Measurements from ENCODE around the gene PPP2CA. TPM values are rescaled to one million over a fixed set of nuclear protein-coding genes. Genes with fewer than 3 reads are reported as not detected.
A peak's percentile ranks its signal among the peaks of the same experiment; 100 is the strongest.
"Not testable (repeated sequence)": the region's sequence is repeated elsewhere in the genome, so short reads cannot be mapped to it uniquely, and the experiment has no call there.

PPP2CA gene
- total RNA-seq, 1 donor from 2014 or later: 144 TPM

- ATAC-seq: peak; percentile 75
These were observed 19.3 kb upstream of the PPP2CA start for GRCh38 chr5:134245101-134245604.

DNA sequence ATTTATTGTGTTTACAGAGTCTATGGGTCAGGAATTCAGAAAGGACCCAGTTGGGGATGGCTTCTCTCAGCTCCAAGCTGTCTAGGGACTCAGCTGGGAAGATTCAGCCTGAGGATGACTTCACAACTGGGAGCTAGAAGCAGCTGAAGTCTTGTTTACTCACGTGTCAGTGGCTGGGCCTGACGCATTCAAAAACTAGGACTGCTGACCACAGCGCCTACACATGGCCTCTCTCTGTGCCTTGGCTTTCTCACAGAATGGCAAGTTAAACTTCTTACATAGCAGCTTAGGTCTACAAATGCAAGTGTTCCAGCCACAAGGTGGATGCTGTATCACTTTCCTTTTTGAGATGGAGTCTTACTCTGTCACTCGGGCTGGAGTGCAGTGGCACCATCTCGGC, 16.3 kb upstream of the PPP2CA start:
- ATAC-seq: no peak

GRCh38 chr5:134240421-134240962, 14.6 kb upstream of the PPP2CA start:
- peak; percentile 83 for ATAC-seq

DNA sequence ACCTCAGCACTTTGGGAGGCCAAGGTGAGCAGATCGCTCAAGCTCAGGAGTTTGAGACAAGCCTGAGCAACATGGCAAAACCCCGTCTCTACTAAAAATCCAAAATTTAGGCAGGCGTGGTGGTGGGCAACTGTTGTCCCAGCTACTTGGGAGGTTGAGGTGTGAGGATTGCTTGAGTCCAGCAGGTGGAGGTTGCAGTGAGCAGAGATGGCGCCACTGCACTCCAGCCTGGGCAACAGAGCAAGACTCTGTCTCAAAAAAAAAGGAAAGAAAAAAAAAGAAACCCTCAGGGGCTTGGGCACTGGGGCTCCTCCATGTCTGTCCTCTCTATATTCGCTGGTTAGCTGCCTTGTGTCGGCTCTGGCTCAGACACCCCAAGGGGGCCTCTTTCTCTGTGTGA, 10.9 kb upstream of the PPP2CA start:
- ATAC-seq: no peak

- ATAC-seq: no peak
These were observed 10.4 kb upstream of the PPP2CA start for GRCh38 chr5:134236318-134236717.

DNA sequence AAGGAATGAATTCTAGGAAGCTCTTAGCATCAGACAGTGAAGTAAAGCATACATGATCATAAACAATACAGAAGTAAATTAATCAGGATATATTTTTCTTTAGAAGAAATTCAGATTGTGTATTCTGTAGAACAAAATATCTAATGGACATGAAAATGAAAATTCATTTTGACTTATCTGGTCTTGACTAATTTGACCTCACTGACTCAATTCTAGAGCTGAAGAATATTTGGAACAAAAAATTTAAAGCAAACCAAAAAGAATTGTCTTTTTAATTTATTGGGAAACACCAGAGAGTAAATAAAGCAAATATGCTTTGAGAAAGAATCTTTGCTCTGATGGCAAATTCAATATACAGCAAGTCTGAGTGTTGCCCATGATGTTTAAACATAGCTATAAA, 2.8 kb upstream of the PPP2CA start:
- no peak for ATAC-seq

DNA sequence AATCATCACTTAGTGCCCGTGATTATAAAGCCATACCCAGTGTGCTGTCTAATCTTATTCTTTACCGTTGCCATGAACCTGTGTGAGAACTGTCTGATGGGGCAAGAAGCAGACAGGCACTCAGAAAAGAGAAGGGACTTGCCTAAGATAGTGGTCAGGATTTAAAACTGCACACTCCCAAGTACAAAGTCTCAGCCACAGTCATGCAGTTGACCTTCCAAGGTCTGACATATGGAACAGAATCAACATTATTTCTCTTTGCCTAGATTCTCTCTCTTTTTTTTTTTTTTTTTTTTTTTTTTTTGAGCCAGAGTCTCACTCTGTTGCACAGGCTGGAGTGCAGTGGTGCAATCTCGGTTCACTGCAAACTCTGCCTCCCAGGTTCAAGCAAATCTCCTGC, 1.9 kb upstream of the PPP2CA start:
- ATAC-seq: no peak

DNA sequence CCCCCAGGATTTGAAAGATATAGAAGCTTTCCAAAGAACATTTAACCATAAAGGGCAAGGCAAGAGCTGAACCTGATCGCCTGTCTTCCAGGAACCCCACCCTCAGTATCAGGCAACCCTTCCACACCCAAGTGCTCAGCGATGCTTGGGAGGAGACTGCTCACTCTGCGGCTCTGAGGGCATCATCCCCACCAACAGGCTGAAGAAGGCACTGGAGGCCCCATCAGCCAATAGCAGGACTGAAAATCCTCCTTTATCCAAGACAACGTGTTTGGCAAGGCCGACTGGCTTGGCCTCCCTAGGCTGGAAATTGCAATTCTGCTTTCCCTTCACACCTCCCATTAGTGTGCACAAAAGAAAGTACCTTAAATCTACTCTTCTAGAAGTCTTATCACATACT, 1.4 kb upstream of the PPP2CA start:
- ATAC-seq: peak; percentile 80

DNA sequence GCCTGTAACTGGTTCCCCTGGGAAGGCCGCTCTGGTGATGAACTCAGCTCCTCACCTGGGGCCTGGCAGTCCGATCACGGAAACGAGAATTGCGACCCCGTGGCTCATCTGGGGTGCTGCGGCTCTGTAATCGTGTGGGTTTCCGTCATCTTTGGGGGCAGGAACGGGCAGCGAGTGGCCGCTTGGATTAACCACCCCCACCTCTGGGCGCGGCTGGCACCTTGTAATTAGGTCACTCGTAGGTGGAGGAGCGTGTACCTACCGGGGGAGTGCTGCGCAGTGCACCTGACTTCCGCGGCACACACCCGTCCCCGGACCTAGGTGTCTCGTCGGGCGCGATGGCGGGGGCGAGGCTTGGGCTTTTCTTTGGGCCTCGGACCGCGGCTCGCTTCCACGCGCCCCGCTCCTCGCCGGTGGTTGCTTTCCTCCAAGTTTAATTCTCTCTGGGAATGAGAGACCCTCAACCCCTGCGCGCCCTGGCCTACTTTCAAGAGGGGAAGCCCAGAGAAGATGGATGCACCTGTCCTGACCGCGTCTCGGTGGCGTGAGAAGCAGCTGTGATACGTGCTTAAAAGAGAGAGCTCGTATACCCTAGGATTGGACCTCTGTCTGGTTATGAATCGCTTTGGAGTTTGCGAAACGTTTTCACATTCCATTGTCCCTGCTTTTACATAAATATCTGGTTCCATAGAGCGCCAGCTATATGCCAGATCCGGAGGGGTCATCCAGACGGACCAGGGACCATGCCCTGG, 744 bp upstream of the PPP2CA start:
- ATAC-seq: peak; percentile 85

- ATAC-seq: peak; percentile 4
These were observed 739 bp downstream of the PPP2CA start for GRCh38 chr5:134224888-134225779.

- ATAC-seq: no peak
These were observed 2.2 kb downstream of the PPP2CA start for GRCh38 chr5:134223406-134224248.

DNA sequence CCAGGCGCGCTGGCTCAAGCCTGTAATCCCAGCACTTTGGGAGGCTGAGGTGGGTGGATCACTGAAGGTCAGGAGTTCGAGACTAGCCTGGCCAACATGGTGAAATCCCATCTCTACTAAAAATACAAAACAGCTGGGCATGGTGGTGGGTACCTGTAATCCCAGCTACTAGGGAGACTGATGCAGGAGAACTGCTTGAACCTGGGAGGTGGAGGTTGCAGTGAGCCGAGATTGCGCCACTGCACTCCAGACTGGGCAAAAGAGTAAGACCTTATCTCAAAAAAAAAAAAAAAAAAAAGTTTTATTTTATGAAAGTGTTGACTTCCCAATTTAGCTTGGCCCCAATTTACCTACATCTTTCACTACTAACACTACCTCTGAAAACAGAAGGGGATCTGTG, 4.2 kb downstream of the PPP2CA start:
- not testable (repeated sequence) for ATAC-seq

DNA sequence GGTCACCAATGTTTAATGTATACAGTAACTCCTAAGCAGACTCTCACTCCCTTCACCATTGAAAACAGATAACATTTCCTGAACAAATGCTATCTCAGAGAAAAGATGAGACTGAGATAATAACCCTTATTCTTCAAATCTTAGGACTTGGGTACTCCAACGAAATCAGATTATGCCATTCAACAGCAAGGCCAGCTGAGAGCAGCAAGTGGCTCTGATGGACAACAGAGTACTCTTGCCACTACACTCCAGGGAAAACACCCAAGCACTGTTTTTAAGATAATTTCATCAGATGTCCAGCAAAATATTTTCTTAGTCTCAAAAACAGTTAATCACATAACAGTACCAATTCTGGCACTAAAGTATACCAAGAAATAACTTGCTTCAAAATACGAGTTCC, 10.1 kb downstream of the PPP2CA start:
- ATAC-seq: no peak

GRCh38 chr5:134211263-134212031, 14.4 kb downstream of the PPP2CA start:
- peak; percentile 65 for ATAC-seq

DNA sequence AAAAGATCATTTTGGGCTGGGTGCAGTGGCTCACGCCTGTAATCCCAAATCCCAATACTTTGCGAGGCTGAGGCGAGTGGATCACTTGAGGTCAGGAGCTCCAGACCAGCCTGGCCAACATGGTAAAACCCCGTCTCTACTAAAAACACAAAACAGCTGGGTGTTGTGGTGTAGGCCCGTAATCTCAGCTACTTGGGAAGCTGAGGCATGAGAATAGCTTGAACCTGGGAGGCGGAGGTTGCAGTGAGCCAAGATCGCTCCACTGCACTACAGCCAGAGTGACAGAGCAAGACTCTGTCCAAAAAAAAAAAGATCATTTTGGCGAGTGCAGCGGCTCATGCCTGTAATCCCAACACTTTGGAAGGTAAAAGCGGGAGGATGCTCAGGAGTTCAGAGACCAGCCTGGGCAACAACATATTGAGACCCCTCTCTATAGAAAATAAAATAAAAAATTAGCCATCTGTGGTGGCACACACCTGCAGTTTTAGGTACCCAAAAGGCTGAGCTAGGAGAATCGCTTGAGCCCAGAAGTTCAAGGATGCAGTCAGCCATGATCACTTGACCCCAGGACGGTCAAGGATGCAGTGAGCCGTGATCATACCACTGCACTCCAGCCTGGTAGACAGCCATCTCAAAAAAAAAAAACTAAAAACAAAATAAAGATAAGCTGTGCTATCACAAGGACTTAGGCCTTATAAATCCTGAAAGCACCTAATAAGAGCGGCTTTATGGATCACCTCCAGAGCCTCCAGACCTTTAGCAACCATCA, 16.2 kb downstream of the PPP2CA start:
- ATAC-seq: no peak

DNA sequence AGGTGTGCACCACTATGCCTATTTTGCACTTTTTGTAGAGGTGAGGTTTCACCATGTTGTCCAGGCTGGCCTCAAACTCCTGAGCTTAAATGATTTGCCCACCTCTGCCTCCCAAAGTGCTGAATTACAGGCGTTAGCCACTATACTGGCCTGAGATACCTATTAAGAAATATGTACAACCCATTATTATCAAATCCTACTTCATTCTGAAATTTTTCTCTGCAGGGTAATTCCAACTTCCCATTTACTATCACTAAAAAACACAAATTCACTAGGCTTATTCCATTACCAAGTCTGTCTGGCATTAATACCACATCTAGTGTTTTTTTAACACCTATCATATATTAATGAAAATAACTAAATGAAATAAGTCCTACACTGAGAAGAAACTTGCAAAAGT, 18.2 kb downstream of the PPP2CA start:
- no peak for ATAC-seq

DNA sequence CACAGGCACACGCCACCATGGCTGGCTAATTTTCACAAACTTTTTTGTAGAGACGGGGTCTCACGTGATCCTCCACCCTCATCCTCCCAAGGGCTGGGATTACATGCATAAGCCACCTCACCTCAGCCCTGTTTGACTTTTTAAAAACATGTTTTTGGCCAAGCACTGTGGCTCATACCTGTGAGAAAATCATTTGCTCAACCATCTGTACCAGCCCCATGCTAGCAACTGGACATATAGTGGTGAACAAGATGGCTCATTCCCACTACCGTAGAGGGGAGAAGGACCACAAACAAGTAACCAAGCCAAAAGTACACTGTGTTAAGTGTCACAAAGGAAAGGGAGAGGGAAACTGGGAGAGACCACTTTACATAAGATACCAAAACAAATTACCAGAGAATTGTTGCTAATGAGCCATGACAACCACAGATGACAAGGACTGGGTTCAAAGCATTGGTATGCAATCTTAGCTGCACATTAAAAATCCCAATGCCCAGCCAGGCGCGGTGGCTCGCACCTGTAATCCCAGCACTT, 19.2 kb downstream of the PPP2CA start:
- no peak for ATAC-seq

GRCh38 chr5:134204575-134204974, 21.3 kb downstream of the PPP2CA start:
- no peak for ATAC-seq

DNA sequence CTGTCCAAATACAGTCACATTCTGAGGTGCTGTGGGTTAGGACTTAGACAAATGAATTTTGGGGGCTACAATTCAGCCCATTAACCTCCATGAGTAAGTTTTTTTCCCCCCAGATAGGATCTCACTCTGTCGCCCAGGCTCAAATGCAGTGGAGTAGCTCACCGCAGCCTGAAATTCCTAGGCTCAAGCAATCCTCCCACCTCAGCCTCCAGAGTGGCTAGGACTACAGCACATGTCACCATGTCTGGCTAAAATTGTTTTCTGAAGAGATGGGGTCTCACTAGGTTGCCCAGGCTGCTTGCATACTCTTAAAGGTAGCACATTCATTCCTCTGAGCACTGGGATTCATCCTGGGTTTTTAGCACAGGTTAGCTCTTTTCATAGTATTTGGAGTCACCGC, 22.2 kb downstream of the PPP2CA start:
- no peak for ATAC-seq

GRCh38 chr5:134195666-134196065, 30.2 kb downstream of the PPP2CA start:
- ATAC-seq: no peak

DNA sequence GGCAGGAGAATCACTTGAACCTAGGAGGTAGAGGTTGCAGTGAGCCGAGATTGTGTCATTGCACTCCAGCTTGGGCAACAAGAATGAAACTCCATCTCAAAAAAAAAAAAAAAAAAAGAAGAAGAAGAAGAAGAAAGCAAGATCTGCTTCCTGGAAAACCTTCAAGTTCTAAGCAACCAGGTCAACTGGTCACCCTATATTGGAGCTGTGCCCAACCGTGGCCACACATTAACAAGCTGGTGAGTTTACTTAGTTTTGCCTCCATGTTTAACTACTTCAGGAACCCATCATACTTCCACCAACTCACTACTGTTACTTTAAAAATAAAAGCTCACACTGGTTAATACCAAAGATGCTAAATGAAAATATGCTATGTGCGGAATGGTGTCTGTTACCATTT, 36.8 kb downstream of the PPP2CA start:
- ATAC-seq: no peak

Measured in esophagus mucosa (tissue), 1 donor.